RKO (cell line): ENCODE results near the gene DONSON.

Experiments
- DNase-seq: peaks from one replicate; pipeline ENCODE4 v3.0.0-alpha.2; 2016; ENCODE audit warnings: low spot score

DONSON gene

DNA sequence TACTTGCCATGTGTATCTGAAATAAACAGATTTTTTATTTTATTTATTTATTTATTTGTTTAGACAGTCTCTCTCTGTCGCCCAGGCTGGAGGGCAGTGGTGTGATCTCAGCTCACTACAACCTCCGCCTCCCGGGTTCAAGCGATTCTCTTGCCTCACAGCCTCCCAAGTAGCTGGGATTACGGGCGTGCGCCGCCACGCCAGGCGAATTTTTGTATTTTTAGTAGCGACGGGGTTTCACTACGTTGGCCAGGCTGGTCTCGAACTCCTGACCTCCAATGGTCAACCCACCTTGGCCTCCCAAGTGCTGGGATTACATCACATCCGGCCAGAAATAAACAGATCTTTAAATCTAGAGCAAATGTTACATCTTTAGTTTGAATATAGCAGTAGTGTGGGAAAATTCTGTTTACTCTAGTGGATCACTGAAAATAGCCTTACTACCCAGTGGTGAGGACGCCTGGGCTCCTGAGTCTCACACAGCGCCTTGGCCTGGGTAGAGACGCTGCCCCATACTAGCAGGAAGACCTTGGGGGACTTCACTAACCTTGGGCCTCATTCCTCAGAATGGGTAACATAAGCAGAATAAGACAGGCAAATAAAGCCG, 47.3 kb downstream of the DONSON start:
- peak; percentile 59 for DNase-seq

DNA sequence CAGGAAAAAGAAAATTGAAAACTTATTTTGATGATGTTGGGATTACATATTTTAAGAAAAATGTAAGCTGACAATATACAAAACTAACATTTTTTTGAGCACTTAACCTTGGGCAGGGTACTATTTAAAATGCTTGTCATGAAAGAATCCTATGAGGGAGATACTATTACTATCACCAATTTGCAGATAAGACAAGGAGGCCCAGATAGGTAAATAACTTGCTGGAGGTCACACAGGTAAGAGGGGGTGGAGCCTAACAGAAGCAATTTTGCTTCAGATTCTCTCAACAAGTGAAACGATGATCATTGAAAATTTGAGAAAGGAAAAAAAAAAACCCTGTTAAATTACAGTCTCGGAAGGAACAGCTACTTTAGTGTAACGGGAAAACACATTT, 47.8 kb downstream of the DONSON start:
- no peak for DNase-seq

DNA sequence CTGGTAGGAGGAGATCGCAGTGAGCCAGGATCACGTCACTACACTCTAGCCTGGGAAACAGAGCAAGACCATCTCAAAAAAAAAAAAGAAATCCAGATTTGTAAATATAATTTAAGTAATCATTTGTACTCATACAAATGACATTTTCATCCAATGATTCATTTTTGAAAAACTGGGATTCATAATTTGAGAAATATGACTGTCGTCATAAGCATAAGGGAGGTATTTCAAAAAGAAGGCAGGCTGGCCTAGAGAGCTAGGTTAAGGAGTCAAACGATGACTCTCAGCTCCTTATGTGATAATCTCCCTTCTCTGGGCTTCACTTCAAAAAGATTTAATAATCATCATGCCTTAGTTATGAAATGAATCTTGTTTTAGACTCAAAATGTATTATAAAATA, 48.9 kb downstream of the DONSON start:
- DNase-seq = peak; percentile 71

DNA sequence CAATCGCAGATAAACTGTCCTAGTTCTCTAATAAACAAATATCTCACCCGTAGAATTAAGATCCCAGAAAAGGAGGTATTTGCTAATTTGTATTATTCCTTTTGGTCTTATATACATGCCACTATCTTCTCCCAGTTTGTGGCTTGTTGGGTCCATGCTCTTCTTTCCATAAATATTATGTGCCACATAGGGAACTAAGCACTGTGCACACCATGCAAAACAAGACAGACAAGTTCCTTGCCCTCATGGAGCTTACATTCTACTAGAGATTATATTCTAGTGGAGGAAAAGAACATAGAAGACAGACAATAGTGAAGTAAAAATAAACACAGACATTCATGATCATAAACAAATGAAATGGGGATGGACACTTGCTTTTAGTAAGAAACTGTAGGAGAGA, 51.3 kb downstream of the DONSON start:
- DNase-seq = no peak

DNA sequence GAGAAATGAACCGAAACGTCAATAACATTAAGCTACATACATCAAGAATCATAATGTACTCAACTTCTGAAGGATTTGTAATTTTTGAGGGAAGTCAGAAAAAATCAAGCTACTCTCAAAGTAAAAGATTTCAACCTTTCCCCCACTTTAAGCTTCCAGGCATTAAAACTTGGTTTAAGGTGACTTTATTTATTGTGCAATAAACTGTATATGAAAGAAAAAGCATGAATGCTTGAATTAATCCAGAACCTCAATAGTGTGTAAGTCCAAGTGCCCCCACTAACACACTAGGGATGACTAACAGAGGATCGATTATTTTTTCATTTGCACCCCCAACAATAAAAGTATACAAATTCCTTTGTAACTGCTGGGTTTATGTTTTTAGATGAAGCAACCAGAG, 57.5 kb downstream of the DONSON start:
- no peak for DNase-seq
